GM12891 (cell line): ENCODE data around the gene ZNF234.

ENCODE experiments used
- POLR2A ChIP-seq: IDR thresholded peaks from 2 replicates; pipeline ENCODE4 v1.6.1; 2011; ENCODE audit warnings: low read depth, low read length, control low read depth
- POLR2AphosphoS5 ChIP-seq: IDR thresholded peaks from 2 replicates; pipeline ENCODE4 v1.6.1; 2011; ENCODE audit warnings: low read depth, low read length, control low read depth
- POU2F2 ChIP-seq: IDR thresholded peaks from 2 replicates; pipeline ENCODE4 v1.6.1; 2011; ENCODE audit warnings: low read depth, mild to moderate bottlenecking, control low read depth, low read length, moderate library complexity
- SPI1 ChIP-seq: IDR thresholded peaks from 2 replicates; pipeline ENCODE4 v1.6.1; 2011; ENCODE audit warnings: low read depth, low read length, control low read depth

GRCh38 chr19:44180968-44181367, 39.6 kb downstream of the ZNF234 start:
- TF ChIP-seq POLR2A: no peak
- TF ChIP-seq POLR2AphosphoS5: no peak
- no peak for TF ChIP-seq SPI1
- no peak for TF ChIP-seq POU2F2
